HG03442 (cell line): Measurements from ENCODE around the gene ANAPC16.
"Not testable (repeated sequence)": the region's sequence is repeated elsewhere in the genome, so short reads cannot be mapped to it uniquely, and the experiment has no call there.

Experiments
- ATAC-seq: cut with Tn5 transposase; IDR thresholded peaks from one replicate; pipeline ENCODE4 v1.9.1; 2021; ENCODE audit warnings: mild to moderate bottlenecking, moderate library complexity; ENCODE audit not compliant: unreplicated experiment

The ANAPC16 gene

DNA sequence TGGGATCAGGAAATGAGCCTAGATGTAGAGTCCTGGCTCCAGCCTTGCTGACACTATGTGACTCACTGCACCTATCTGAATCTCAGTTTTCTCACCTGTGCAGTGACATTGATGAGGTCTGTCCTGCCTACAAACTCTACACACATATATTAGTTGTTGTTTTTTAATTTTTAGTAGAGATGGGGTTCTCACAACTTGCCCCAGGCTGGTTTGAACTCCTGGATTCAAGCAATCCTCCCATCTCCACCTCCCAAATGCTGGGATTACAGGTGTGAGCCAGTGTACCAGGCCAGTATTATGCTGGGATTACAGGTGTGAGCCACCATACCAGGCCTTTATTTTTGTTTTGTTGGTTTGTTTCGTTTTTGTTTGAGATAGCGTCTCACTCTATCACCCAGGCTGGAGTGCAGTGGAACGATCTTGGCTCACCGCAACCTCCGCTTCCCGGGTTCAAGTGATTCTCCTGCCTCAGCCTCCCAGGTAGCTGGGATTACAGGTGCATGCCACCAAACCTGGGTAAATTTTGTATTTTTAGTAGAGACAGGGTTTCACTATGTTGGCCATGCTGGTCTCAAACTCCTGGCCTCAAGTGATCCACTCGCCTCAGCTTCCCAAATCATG, 46.1 kb downstream of the ANAPC16 start:
- ATAC-seq: peak; percentile 5

DNA sequence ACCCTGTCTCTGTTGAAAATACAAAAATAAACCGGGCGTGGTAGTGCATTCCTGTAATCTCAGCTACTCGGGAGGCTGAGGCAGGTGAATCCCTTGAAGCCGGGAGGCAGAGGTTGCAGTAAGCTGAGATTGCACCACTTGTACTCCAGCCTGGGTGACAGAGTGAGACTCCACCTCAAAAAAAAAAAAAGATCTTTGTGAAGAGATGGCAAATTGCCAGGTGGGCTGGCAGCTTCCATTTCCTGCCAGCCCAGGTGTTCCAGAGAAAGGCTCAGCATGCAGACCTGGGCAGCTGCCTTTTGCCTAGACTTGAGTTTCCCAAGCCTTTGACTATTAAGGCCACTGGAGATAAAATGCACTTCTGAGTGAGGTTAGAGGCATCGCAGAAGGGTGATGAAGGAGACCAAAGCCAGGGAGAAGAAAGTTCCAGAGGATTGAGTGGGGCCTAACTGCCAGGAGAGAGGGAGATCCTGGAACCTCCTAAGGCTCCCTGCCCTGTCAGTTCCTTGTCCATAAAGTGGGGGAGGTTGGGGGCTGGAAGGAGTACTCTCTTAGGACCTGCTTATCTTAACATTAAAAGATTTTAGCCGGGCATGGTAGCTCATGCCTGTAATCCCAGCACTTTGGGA, 47.9 kb downstream of the ANAPC16 start:
- ATAC-seq: no peak

DNA sequence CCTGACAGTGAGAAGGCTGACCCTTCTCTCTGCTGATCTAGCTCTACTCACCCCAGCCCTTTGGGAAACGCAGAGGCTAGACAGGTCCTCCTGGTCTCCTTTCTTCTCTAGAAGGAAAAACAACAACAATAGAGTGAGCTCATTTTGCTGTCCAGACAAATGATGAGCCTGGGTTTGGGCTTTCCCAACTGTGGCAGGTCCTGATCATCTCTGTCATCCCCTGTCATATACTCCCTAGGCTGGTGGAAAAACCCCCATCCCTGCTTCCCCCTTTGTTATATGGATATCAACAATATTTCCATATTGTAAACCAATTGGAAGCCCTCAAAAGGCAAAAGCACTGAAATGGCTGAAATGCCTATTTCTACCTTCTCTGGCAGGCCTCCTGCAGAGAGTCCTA, 48.7 kb downstream of the ANAPC16 start:
- no peak for ATAC-seq

DNA sequence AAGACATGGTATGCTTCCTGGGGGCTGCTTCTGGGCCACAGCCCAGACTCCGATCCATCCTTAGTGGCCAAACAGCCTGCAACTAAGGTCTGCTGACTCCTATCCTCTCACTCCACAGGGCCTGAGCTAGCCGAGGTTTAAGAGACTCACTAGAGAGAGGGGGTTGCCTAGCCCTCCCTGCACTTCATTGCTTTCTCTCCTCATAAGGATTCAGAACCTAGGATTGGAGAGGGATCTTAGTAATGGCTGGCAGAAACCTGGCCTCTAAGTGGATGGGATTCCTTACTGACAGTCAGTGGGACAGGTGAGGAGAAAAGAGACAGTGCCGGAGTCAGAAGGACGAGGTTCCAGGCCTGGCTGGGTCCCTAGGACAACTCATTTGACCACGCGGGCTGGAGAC, 49.7 kb downstream of the ANAPC16 start:
- ATAC-seq: no peak

DNA sequence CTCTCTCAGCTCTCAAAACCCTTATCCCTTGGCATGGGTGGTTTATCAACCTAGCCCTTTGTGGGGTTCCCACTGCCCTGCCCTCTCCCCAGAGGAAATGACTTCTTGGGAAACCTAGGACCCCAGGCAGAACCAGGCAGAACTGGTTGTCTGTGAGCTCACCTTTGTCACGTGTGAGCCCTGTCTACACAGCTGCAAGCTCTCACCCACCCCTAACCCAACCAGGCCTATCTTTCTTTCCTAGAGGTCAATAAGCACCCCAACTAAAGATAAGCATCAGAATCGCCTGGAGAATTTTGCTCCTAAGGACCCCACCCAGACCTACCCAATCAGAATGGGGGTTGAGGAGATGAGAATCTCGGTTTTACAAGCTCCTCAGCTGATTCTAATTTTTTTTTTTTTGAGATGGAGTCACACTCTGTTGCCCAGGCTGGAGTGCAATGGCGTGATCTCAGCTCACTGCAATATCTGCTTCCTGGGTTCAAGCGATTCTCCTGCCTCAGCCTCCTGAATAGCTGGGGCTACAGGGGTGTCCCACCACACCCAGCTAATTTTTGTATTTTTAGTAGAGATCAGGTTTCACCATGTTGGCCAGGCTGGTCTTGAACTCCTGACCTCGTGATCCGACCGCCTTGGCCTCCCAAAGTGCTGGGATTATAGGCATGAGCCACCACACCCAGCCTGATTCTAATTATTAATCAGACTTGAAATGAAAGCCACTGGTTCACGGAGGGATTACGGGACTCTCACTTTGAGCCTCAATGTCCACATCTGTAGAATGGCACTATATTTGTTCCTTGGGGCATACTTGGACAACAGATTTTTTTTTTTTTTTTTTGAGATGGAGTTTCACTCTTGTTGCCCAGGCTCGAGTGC, 50.4 kb downstream of the ANAPC16 start:
- no peak for ATAC-seq

DNA sequence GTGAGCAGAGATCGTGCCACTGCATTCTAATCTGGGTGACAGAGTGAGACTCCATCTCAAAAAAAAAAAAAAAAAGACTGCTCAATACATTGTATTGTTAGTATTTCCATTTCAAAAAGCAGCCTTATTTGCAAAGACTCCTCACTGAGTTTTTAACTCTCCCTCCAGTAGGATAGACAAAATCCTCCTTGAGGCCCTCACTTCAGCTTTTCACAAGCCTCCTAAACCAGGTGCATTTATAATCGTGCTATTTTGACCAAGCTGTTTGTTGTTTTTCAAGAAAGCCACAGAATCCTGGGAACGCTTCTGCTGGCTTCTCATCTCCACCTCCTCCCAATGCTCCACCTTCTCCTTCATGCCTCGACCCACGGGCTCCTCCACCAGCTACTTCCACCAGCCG, 51.6 kb downstream of the ANAPC16 start:
- ATAC-seq: no peak

DNA sequence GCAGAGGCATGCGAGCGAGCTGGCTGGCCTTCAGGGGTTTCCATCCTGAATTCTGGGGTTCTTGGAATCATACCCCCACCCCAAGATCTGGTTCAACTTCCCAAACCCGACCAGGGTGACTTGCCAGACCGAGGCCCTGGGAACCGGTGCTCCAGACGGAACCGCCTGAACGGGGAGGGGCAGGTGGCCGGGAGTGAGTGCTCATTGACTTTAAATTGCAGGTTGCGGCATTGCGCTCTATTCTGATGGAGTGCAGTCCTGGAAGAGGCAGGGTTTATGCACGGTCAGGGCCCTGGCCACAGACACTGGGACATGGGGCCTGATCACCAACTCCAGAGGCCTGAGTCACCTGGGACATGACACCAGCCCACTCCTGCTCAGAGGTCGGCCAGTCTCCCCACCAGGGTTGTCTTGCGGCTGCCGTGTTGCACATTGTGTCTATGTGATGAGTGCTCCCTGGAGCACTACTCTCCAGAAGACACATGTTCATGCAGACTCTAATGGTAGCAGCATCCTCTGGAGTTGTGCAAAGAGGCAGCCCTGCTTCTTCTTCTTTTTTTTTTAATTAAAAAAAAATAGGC, 52.1 kb downstream of the ANAPC16 start:
- ATAC-seq: no peak

DNA sequence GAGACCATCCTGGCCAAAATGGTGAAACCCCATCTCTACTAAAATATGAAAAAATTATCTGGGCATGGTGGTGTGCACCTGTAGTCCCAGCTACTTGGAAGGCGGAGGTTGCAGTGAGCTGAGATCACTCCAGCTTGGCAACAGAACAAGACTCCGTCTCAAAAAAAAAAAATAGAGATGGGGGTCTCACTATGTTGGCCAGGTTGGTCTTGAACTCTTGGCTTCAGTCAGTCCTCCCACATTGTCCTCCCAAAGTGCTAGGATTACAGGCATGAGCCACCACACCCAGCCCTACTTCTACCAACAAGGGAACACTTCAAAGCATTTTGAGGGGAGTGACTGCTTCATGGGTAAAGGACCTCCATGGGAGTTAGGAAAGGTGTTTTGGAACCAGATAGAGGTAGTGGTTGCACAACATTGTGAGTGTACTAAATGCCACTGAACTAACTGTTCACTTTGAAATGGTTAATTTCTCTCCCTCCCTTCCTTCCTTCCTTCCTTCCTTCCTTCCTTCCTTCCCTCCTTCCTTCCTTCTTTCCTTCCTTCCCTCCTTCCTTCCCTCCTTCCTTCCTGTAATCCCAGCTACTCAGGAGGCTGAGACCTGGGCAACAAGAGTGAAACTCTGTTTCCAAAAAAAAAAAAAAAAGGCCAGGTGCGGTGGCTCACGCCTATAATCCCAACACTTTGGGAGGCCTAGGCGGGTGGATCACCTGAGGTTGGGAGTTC, 52.8 kb downstream of the ANAPC16 start:
- not testable (repeated sequence) for ATAC-seq

DNA sequence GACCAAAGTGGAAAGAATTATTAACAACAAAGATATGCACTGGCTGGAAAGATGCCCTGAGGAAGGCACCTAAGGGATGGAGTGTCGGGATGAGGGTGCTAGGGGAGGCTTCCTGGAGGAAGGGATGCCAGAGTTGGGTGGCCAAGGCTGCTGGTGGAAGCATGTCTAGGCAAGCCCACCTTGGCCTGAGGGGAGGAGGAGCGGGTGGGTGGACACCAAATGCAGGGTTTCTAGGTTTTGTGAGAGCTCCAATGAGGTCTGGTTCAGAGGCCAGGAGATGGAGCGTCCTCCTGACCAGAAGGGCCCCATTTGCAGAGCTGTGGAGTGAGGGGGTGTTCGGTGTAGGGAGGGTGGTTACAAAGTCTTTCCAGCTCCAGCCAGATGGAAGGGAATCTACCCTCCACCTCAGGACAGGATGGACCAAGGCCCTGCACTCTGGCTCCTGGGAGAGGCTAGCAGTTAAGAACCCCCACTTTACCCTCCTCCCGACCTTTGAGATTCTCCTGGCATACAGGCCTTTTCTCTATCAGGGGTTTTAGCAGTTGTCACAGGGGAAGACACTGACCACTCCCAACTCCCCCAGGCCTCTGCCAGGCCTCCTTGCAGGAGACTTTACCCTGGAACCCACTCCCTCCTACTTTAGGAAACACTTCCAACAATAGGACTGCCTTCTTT, 54.9 kb downstream of the ANAPC16 start:
- ATAC-seq: no peak

DNA sequence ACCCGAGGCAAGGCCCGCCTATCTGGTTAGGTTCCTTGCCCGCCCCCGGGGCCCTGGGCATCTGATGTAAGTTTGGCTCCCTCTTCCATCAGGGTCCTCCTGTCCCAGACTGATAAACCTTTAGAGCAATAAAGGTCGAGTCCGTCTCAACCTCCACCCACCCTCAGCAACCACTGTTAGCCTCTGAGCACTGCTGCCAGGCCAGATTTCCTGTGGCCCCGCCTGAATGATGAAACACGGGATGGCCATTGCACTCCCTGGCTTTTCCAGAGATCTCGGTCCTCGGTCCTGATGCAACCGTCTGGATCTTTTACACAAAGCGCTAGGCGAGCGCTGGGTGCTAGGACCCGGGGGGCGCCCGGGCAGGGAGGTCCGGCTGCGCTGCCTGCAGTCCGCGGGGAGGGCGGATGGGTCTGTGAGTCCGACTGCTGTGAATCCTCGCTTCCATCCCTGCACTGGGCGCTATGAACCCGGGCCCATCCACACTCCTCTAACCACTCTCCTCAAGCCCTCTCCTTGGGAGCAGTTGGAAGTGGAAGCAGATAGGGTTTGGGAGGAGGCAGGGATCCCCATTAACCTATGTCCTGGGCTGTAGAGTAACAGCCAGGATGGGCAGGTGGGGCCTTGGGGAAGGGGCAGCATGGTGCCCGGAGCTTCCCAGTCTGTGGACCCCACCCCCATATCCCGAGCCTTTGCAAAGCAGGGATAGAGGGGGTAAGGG, 57.0 kb downstream of the ANAPC16 start:
- ATAC-seq: no peak

DNA sequence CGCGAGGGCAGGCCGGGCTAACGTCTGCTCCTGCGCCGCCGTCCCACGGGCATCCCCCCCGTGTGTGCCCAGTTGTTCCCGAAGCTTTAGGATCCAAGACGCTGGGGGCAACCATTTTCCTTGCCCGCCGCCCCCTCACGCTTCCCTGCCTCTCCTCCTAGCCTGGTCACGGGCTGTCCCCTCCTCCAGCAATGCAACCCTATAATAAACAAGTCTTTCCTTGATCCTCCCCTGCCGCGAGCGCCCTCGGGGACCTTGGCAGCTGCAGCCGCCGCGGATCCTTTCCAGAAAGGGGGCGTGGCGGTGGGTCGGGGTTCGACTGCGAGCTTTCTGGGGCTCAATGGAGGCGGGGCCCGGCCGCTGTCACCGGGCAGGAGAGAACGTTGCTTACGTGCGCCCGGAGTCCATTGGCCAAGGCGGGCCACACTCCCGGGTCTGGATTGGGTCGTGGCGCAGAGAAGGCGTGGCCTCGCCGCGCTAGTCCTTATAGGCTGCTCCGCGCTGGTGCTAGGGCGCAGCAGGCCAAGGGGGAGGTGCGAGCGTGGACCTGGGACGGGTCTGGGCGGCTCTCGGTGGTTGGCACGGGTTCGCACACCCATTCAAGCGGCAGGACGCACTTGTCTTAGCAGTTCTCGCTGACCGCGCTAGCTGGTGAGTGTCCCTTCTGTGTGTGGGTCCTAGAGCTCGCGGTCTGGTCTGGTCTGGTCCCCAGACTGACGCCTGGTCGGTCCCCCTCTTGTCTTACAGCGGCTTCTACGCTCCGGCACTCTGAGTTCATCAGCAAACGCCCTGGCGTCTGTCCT, 57.8 kb downstream of the ANAPC16 start, which contains the start of gene DDIT4:
Gene DDIT4, plus strand, starts transcription at position 515 of the 803 bp plus-strand sequence. CDS start 293 bp downstream, outside the sequence.
- ATAC-seq: peak; percentile 81

DNA sequence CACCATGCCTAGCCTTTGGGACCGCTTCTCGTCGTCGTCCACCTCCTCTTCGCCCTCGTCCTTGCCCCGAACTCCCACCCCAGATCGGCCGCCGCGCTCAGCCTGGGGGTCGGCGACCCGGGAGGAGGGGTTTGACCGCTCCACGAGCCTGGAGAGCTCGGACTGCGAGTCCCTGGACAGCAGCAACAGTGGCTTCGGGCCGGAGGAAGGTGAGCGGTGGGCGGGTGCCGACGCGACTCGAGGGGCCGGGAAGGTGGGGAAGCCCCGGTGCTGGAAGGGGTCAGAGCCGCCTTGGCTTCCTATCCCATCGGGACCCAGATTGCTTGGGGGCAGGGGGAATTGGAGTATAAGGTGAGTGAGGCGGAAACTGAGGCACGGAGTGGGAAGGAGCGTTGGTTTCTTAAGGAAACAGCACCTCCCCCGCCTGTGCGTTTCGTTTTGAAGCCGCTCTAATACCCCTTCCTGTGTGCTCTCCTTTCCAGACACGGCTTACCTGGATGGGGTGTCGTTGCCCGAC, 58.5 kb downstream of the ANAPC16 start:
- ATAC-seq: no peak

DNA sequence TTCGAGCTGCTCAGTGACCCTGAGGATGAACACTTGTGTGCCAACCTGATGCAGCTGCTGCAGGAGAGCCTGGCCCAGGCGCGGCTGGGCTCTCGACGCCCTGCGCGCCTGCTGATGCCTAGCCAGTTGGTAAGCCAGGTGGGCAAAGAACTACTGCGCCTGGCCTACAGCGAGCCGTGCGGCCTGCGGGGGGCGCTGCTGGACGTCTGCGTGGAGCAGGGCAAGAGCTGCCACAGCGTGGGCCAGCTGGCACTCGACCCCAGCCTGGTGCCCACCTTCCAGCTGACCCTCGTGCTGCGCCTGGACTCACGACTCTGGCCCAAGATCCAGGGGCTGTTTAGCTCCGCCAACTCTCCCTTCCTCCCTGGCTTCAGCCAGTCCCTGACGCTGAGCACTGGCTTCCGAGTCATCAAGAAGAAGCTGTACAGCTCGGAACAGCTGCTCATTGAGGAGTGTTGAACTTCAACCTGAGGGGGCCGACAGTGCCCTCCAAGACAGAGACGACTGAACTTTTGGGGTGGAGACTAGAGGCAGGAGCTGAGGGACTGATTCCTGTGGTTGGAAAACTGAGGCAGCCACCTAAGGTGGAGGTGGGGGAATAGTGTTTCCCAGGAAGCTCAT, 59.0 kb downstream of the ANAPC16 start:
- no peak for ATAC-seq

DNA sequence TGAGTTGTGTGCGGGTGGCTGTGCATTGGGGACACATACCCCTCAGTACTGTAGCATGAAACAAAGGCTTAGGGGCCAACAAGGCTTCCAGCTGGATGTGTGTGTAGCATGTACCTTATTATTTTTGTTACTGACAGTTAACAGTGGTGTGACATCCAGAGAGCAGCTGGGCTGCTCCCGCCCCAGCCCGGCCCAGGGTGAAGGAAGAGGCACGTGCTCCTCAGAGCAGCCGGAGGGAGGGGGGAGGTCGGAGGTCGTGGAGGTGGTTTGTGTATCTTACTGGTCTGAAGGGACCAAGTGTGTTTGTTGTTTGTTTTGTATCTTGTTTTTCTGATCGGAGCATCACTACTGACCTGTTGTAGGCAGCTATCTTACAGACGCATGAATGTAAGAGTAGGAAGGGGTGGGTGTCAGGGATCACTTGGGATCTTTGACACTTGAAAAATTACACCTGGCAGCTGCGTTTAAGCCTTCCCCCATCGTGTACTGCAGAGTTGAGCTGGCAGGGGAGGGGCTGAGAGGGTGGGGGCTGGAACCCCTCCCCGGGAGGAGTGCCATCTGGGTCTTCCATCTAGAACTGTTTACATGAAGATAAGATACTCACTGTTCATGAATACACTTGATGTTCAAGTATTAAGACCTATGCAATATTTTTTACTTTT, 59.7 kb downstream of the ANAPC16 start:
- no peak for ATAC-seq

DNA sequence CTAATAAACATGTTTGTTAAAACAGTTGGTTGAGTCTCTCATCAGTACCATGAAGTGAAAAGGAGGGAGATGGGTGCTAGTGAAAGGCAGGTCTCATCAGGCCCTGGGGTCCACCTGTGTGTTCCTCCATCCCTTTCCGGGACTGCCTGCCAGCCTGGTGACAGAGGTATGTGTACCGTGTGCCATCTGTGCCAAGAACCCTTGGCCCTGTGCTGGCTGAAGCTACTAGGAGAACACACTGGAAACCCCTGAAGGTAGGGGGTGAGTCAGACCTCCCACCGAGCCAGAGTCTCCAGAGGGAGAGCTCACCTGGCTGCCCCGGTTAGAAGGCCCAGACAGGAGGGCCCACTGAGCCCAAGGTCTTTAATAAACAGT, 60.2 kb downstream of the ANAPC16 start:
- ATAC-seq: no peak

DNA sequence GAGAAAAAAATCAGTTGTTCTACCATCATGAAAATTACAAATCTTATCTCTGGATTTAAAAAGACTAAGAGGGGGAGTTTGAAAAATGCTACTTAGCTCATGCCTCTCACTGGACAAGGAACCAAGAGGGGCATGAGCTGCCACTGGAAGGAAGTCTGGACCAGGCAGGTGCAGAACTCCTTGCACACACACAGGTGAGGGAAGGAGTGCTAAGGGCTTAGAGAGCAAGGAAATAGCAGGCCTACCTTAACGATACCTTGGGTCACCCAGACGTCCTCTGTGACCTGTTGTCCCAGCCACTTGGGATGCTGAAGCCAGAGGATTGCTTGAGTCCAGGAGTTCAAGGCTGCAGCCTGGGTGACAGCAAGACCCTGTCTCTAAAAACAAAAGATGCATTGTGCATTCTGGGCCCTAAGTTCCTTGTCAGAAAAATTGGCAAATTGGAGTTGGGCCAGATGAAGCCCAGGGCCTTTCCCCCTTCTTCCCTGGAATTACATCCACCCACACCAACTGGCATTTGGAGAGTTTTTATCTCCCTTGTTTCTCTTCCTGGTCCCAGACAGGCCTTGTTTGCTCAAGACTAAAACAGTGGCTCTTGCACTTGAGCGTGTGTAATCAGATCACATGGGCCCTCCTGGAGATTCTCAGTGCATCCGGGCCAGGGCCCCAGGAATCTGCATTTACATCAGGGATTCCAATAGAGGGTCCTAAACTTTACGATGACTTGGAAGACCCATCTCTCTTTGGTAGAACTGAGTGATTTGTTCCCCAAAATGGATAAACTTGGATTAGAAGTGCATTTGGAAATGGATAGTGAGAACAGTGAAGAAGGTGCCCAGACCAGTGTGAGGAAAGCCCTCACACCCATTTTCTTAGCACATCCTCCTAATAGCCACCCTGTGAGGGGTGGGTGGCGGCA, 60.9 kb downstream of the ANAPC16 start:
- no peak for ATAC-seq
